ENCODE results near the gene COX19. TPM values are rescaled to one million over a fixed set of nuclear protein-coding genes. Genes with fewer than 3 reads are reported as not detected.

The COX19 gene
- polyA plus RNA-seq (2013, experiment 1 of 4): 12.7 TPM
- 13.7 TPM for polyA plus RNA-seq (2013, experiment 2 of 4)
- polyA plus RNA-seq (2013, experiment 3 of 4): 11.3 TPM
- 13.7 TPM for polyA plus RNA-seq (2013, experiment 4 of 4)

- WGBS, 2 experiments: 0 to 1% methylated on average over 78 of the region's 78 CpGs
- Histone ChIP-seq H3K36me3 (ENCODE audit: control insufficient read depth, insufficient read depth, low read length) (peaks cover 9% of the 10 kb centered on the region), H3K9me3 (ENCODE audit: control insufficient read depth, low read length) (no peaks in the 10 kb centered on the region), H3K27ac (ENCODE audit: insufficient read depth, low read depth, low read length, poor library complexity, severe bottlenecking) (peak within 1 kb of the TSS; percentile 76), H3K4me3 (ENCODE audit: insufficient read depth, low read depth, low read length) (peak within 1 kb of the TSS; percentile 99), H3K4me1 (ENCODE audit: control insufficient read depth, insufficient read depth, low read length) (peaks cover 13% of the 10 kb centered on the region), H3K27me3 (ENCODE audit: control insufficient read depth, insufficient read depth, low read length, poor library complexity, severe bottlenecking) (no peaks in the 10 kb centered on the region)
Observed at GRCh38 chr7:974820-975681, at the start of gene COX19. TSS of gene COX19 (minus strand) at chr7:975549. CDS start at chr7:975509, 40 bp downstream.

- H3K27me3 ChIP-seq (ENCODE audit: control insufficient read depth, insufficient read depth, low read length, poor library complexity, severe bottlenecking): no peaks in the 10 kb centered on the region
- no peak overlapping the region for H3K4me3 ChIP-seq (ENCODE audit: insufficient read depth, low read depth, low read length)
- H3K36me3 ChIP-seq (ENCODE audit: control insufficient read depth, insufficient read depth, low read length): peaks cover 14% of the 10 kb centered on the region
- H3K27ac ChIP-seq (ENCODE audit: insufficient read depth, low read depth, low read length, poor library complexity, severe bottlenecking): no peak overlapping the region
- WGBS, 2 experiments: 92% methylated on average over 15 of the region's 15 CpGs
- H3K4me1 ChIP-seq (ENCODE audit: control insufficient read depth, insufficient read depth, low read length): no peaks in the 10 kb centered on the region
- H3K9me3 ChIP-seq (ENCODE audit: control insufficient read depth, low read length): no peaks in the 10 kb centered on the region
Observed at GRCh38 chr7:1024331-1024841, 49.0 kb upstream of the COX19 start.

- no peak overlapping the region for H3K4me3 ChIP-seq (ENCODE audit: insufficient read depth, low read depth, low read length)
- no peaks in the 10 kb centered on the region for H3K27me3 ChIP-seq (ENCODE audit: control insufficient read depth, insufficient read depth, low read length, poor library complexity, severe bottlenecking)
- no peak overlapping the region for H3K27ac ChIP-seq (ENCODE audit: insufficient read depth, low read depth, low read length, poor library complexity, severe bottlenecking)
- H3K36me3 ChIP-seq (ENCODE audit: control insufficient read depth, insufficient read depth, low read length): peaks cover 14% of the 10 kb centered on the region
- WGBS, 2 experiments: 93 to 94% methylated on average over 45 of the region's 45 CpGs
- no peaks in the 10 kb centered on the region for H3K4me1 ChIP-seq (ENCODE audit: control insufficient read depth, insufficient read depth, low read length)
- no peaks in the 10 kb centered on the region for H3K9me3 ChIP-seq (ENCODE audit: control insufficient read depth, low read length)
Observed at GRCh38 chr7:1022801-1023465, 47.6 kb upstream of the COX19 start.

GRCh38 chr7:1022356-1022755, 47.0 kb upstream of the COX19 start:
- no peaks in the 10 kb centered on the region for H3K4me1 ChIP-seq (ENCODE audit: control insufficient read depth, insufficient read depth, low read length)
- H3K27me3 ChIP-seq (ENCODE audit: control insufficient read depth, insufficient read depth, low read length, poor library complexity, severe bottlenecking): no peaks in the 10 kb centered on the region
- H3K4me3 ChIP-seq (ENCODE audit: insufficient read depth, low read depth, low read length): no peak overlapping the region
- no peak overlapping the region for H3K27ac ChIP-seq (ENCODE audit: insufficient read depth, low read depth, low read length, poor library complexity, severe bottlenecking)
- peaks cover 14% of the 10 kb centered on the region for H3K36me3 ChIP-seq (ENCODE audit: control insufficient read depth, insufficient read depth, low read length)
- 97% methylated on average over 17 of the region's 17 CpGs for WGBS, 2 experiments
- no peaks in the 10 kb centered on the region for H3K9me3 ChIP-seq (ENCODE audit: control insufficient read depth, low read length)

- Histone ChIP-seq H3K36me3 (ENCODE audit: control insufficient read depth, insufficient read depth, low read length) (peaks cover 14% of the 10 kb centered on the region), H3K27ac (ENCODE audit: insufficient read depth, low read depth, low read length, poor library complexity, severe bottlenecking) (no peak overlapping the region), H3K4me3 (ENCODE audit: insufficient read depth, low read depth, low read length) (no peak overlapping the region), H3K4me1 (ENCODE audit: control insufficient read depth, insufficient read depth, low read length) (no peaks in the 10 kb centered on the region), H3K9me3 (ENCODE audit: control insufficient read depth, low read length) (no peaks in the 10 kb centered on the region), H3K27me3 (ENCODE audit: control insufficient read depth, insufficient read depth, low read length, poor library complexity, severe bottlenecking) (no peaks in the 10 kb centered on the region)
- 92 to 93% methylated on average over 25 of the region's 25 CpGs for WGBS, 2 experiments
Observed at GRCh38 chr7:1021931-1022330, 46.6 kb upstream of the COX19 start.

- Histone ChIP-seq H3K4me1 (ENCODE audit: control insufficient read depth, insufficient read depth, low read length) (no peaks in the 10 kb centered on the region), H3K27me3 (ENCODE audit: control insufficient read depth, insufficient read depth, low read length, poor library complexity, severe bottlenecking) (no peaks in the 10 kb centered on the region), H3K27ac (ENCODE audit: insufficient read depth, low read depth, low read length, poor library complexity, severe bottlenecking) (no peak overlapping the region), H3K4me3 (ENCODE audit: insufficient read depth, low read depth, low read length) (no peak overlapping the region), H3K9me3 (ENCODE audit: control insufficient read depth, low read length) (no peaks in the 10 kb centered on the region), H3K36me3 (ENCODE audit: control insufficient read depth, insufficient read depth, low read length) (peaks cover 14% of the 10 kb centered on the region)
- 94 to 95% methylated on average over 7 of the region's 7 CpGs for WGBS, 2 experiments
Observed at GRCh38 chr7:1021366-1021765, 46.0 kb upstream of the COX19 start.

- Histone ChIP-seq H3K4me1 (ENCODE audit: control insufficient read depth, insufficient read depth, low read length) (no peaks in the 10 kb centered on the region), H3K4me3 (ENCODE audit: insufficient read depth, low read depth, low read length) (no peak overlapping the region), H3K9me3 (ENCODE audit: control insufficient read depth, low read length) (no peaks in the 10 kb centered on the region), H3K27me3 (ENCODE audit: control insufficient read depth, insufficient read depth, low read length, poor library complexity, severe bottlenecking) (no peaks in the 10 kb centered on the region), H3K27ac (ENCODE audit: insufficient read depth, low read depth, low read length, poor library complexity, severe bottlenecking) (no peak overlapping the region), H3K36me3 (ENCODE audit: control insufficient read depth, insufficient read depth, low read length) (peaks cover 14% of the 10 kb centered on the region)
- WGBS, 2 experiments: 96 to 97% methylated on average over 7 of the region's 7 CpGs
Observed at GRCh38 chr7:1020849-1021251, 45.5 kb upstream of the COX19 start.

- Histone ChIP-seq H3K4me3 (ENCODE audit: insufficient read depth, low read depth, low read length) (no peak overlapping the region), H3K9me3 (ENCODE audit: control insufficient read depth, low read length) (no peaks in the 10 kb centered on the region), H3K4me1 (ENCODE audit: control insufficient read depth, insufficient read depth, low read length) (no peaks in the 10 kb centered on the region), H3K27ac (ENCODE audit: insufficient read depth, low read depth, low read length, poor library complexity, severe bottlenecking) (no peak overlapping the region), H3K36me3 (ENCODE audit: control insufficient read depth, insufficient read depth, low read length) (peaks cover 14% of the 10 kb centered on the region), H3K27me3 (ENCODE audit: control insufficient read depth, insufficient read depth, low read length, poor library complexity, severe bottlenecking) (no peaks in the 10 kb centered on the region)
- 95 to 96% methylated on average over 42 of the region's 42 CpGs for WGBS, 2 experiments
Observed at GRCh38 chr7:1019789-1020610, 44.7 kb upstream of the COX19 start.

- H3K4me1 ChIP-seq (ENCODE audit: control insufficient read depth, insufficient read depth, low read length): no peaks in the 10 kb centered on the region
- H3K27me3 ChIP-seq (ENCODE audit: control insufficient read depth, insufficient read depth, low read length, poor library complexity, severe bottlenecking): no peaks in the 10 kb centered on the region
- H3K27ac ChIP-seq (ENCODE audit: insufficient read depth, low read depth, low read length, poor library complexity, severe bottlenecking): no peak overlapping the region
- peaks cover 14% of the 10 kb centered on the region for H3K36me3 ChIP-seq (ENCODE audit: control insufficient read depth, insufficient read depth, low read length)
- no peaks in the 10 kb centered on the region for H3K9me3 ChIP-seq (ENCODE audit: control insufficient read depth, low read length)
- H3K4me3 ChIP-seq (ENCODE audit: insufficient read depth, low read depth, low read length): no peak overlapping the region
- WGBS, 2 experiments: 93 to 94% methylated on average over 14 of the region's 14 CpGs
Observed at GRCh38 chr7:1019255-1019785, 44.0 kb upstream of the COX19 start.

Measured in ectodermal cell (in vitro differentiated cells).